GM19395 (cell line): Measurements from ENCODE around the gene FBRS.
A peak's percentile ranks its signal among the peaks of the same experiment; 100 is the strongest.
"Not testable (repeated sequence)": the region's sequence is repeated elsewhere in the genome, so short reads cannot be mapped to it uniquely, and the experiment has no call there.

Experiments
- ATAC-seq: cut with Tn5 transposase; IDR thresholded peaks from one replicate; pipeline ENCODE4 v1.9.1; 2021; ENCODE audit warnings: mild to moderate bottlenecking, moderate library complexity; ENCODE audit not compliant: unreplicated experiment

The FBRS gene

DNA sequence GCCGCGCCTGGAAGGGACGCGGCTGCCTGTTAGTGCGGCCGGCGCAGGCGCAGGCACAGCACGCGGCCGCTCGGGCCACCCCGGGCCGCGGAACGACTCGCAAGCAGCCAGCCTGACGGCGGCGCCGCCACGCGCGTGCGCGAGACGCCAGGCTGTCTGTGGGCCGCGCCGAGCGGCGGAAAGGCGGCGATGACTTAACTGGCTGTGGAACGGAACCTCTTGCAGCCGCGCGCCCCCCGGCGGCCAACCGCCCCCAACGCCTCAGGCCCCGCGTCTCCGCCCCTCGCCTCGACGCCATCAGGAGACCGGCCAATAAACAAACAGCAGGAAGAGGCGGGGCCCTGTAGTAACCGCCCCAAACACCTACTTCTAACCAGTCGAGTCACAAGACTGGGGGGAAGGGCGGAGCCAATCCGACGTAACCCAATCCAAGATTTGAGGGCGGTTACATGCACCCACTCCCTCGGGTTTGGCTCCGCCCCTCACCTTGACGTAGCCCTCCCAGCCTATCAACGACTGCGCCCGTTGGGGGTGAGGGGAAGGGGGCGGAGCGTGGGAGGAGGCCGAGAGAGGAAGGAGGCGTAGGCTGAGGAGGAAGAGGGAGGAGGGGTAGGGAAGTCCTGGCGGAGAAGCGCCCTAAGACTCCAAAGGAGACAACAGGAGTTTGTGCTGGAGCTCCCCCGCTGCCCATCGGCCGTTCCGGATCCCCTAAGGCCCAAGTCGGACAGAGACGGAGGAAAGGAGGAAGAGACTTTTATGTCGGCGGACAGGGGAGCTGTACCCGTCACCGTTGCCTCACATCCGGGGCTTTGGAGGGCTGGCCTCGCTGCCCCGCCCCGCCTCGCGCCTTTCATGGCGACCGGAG, at the start of gene FBRS:
TSS of gene FBRS (plus strand) at position 566 of the 865 bp plus-strand sequence. CDS start 1,088 bp downstream, outside the sequence.
- peak; percentile 69 for ATAC-seq

DNA sequence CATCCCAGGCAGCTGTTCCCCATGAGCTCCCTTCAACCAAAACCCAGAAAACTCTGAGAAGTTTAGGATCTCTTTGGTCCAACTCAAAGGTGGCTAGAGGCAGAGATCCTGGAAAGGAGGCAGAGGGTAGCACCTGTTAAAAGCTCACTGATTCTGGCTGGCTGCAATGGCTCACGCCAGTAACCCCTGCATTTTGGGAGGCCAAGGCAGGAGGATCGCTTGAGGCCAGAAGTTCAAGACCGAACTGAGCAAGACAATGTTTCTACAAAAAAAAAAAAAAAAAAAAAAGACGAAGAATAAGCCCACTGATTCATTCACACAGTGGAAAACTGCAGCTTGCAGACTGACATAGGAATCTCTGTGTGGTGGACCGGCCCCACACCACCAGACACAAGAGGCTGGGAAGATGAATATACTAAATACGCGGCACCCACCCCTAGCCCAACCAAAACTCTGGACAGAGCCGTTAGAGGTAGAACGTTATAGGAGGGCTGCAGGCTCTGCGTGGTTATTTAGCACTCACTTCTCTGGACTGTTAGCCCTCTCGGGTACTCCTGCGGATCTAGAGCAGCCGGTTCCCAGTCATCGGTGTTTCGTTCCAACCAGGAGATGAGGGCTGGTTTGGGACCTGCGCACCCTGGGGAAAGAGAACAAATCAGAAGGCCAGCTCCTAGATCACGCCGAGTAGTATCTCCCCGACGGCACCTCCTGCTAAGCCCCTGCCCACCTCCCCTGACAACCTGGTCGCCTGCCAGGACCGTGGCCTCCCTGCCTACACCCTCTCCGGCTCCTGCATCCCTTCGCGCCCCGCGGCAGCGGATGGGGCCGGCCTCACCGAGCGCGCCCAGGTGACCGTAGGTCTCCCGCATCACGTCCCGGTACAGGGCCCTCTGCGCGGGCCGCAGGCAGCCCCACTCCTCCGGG, 49.0 kb upstream of the FBRS start:
- ATAC-seq = peak; percentile 34

DNA sequence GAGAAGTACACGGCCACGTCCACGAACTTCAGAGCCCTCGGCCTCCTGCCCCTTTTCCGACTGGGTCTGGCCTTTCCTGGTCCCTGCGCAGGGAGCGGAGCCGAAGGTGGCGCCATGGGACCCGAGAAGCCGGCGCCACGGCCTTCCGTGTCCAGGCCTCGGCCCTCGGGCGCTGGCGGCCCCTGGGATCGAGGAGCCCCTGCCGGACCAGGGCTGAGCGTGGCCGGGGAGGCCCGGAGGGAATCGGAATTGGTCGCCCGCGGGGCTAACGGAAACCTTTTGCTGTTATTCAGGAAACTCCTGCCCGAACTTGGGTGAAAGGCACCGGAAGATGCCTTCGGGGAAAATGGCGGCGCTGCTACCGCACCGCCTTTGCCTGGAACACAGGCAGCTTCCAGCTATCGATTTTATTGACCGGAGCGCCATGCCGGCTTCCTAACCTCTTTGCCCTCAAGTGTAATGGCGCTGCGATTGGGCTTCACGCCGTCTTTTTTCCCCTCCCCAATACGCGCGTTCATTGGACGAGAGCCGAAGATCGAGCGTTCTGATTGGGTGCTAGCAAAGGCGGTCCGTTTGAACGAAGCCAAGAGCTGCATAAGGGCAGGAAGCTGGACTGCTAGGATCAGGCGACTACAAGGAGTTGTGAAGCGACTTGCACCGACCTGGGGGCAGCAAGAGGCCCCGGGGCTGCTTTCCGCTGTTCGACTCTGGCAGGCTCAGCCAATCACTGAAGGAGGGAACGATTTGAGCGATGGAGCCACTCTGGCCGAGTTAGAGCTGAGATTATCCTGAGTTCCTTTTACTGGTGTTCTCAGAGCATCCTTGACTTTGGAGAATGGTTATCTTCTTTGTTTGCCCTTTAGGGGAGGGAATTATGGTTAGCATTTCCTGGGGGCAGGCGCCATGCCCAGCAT, 48.0 kb upstream of the FBRS start, which contains the start of gene ZNF689:
TSS of gene ZNF689 (minus strand) at position 464 of the 914 bp plus-strand sequence. CDS start at position 116, 348 bp downstream.
- peak; percentile 90 for ATAC-seq

DNA sequence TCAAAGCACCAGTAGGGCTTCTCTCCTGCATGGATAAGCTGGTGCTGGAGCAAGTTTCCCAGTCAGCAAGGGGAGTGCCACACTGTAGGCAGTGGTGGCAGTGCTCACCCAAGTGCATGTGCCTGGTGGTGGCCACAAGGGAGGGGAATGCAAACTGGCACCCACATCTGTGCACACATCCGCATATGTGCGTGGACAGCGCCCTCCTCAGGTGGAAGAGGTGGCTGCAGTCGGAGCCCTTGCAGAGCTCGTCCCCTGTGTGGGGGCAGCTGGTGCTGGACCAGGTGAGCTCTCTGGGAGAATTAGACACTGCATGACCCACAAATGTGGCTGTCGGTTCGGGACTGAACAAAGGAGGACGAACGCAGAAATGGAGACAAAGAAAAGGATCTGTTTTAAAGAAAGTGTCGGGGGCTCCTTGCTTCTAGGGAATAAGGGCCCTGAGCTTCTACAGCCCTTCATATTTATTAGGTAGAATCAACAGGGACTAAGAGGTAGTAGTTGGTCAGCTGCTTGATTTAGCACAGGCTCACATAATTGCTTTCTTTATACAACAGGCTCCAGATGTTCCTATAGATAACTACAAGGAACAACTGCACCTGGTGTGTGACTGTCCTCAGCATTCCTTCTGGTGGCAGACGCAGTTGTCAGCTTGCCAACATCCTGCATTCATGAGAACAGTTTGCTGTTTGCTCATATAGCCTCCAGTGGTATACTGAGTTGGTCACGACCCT, 42.7 kb upstream of the FBRS start:
- no peak for ATAC-seq

DNA sequence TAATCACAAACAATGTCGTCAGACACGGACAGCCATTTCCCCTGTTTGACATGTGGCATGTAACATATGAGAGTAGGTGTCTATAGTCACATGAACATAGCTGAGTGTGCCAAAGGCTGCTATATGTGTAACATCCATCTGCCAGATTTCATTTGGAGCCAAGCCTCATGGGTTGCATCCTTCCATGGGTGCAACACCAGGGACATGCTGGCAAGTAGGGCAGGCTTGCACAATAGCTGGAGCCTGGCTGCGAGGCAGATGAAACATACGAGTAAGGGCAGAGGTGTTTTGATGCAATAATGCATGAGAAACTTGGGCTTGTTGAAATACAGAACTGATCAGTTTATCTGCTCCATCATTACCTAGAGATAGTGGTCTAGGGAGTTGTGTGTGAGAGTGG, 39.0 kb upstream of the FBRS start:
- no peak for ATAC-seq

DNA sequence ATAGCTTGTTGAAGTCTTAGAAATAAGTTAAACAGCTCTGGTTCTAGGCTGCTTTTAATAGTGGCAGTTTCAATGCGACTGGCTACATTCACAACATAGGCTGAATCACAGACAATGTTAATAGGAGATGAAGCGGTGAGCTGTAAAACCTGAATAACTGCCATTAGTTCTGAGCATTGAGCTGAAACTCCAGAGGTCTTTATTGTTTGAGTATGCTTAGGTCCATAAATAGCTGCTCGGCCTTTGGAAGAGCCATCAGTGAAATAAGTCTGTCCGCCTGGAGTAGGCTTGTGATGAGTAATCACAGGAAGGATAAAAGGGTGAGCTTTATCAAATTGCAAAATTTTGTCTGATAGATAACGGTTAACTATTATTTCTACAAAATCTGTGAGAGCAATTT, 38.6 kb upstream of the FBRS start:
- no peak for ATAC-seq

DNA sequence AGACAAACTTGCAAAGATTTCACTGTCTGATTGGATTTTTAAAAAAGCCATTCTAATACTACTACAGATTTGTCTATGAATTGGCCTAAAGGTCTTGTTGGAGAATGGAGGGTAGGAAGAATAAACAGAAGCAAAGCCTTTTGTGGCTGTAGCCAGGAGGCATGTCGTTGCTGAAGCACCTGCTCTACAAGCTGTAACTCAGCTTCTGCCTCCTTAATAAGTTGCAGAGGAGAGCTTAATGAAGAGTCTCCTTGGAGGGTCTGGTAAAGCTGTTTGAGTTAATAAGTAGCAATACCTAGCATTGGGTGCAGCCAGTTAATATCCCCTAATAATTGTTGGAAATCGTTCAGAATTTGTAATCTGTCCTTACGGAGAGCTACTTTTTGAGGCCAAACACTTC, 38.1 kb upstream of the FBRS start:
- no peak for ATAC-seq

DNA sequence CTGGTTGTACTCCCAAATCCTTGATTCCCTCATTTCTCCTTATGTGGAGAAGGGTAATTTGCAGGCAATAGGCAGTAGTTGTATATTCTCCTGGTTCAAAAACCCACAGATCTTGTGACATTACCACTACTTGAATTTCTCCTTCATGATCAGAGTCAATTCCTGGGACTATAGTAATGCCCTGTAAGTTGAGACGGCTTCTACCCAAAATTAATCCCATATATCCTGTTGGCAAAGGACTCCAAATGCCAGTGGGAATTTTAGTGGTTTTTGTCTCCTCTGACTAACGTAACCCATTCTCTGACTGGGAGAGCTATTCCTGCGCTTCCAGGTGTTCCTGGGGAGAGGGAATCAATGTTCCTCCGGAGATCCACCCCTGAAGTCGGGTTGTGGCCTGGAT, 36.5 kb upstream of the FBRS start:
- no peak for ATAC-seq

DNA sequence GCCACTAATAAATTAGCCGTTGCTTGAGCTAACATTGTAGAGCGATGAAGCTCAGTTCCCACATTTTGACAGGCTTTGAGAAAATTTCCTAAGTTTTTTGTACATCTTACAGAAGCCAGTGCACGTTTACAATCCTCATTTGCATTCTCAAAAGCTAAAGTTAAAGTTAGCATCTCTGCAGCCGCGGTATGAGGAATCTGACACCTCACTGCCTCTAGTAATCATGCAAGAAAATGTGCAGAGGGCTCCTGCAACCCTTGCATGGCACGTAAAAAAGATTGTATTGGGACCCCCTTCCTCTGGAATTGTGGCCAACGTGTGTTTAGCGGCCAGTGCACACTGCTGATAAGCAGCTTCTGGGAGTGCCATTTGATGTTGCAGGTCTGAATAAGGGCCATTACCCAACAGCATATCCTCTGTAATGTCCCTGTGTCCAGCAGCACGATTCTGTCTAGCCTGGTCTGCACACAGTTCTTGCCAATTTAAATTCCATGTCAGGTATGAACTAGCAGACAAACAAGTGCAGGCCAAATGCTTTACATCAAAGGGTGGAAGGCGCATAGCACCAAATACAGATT, 35.7 kb upstream of the FBRS start:
- no peak for ATAC-seq

DNA sequence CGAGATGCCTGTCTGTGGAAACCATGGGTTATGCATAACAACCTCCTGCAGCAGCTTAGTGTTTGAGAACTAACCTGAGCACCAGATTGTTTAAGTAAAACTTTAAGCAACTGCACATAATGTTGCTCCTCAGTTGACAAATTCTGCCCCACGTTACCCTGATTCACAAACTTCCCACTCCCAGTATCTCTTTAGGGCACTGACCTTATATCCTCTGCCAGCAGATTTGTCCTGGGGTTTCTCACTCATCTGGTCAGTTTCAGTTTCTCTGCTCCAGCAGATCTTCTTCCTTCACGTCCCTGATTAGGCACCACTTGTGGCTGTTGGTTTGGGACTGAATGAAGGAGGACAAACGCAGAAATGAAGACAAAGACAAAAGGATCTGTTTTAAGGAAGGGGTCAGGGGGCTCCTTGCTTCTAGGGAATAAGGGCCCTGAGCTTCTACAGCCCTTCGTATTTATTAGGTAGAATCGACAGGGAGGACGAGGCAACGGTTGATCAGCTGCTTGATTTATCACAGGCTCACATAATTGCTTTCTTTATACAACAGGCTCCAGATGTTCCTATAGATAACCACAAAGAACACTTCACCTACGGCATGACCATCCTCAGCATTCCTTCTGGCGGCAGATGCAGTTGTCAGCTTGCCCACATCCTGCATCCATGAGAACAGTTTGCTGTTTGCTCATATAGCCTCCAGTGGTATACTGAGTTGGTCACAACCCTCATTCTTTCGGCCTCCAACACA, 34.5 kb upstream of the FBRS start:
- no peak for ATAC-seq

DNA sequence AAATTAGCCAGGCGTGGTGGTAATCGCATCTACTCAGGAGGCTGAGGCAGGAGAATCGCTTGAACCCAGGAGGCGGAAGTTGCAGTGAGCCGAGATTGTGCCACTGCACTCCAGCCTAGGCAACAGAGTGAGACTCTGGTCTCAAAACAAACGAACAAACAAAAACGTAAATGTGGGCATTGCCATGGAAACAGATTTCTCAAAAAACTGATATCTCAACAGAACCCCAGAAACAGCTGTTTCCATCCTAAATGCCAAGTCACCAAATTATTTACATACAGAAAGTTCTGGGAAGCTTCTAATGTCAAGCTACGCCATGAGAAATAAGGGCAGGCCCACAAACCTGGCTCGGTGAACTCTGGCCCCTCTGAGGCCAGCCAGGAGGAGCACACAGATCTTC, 32.0 kb upstream of the FBRS start:
- ATAC-seq = no peak

DNA sequence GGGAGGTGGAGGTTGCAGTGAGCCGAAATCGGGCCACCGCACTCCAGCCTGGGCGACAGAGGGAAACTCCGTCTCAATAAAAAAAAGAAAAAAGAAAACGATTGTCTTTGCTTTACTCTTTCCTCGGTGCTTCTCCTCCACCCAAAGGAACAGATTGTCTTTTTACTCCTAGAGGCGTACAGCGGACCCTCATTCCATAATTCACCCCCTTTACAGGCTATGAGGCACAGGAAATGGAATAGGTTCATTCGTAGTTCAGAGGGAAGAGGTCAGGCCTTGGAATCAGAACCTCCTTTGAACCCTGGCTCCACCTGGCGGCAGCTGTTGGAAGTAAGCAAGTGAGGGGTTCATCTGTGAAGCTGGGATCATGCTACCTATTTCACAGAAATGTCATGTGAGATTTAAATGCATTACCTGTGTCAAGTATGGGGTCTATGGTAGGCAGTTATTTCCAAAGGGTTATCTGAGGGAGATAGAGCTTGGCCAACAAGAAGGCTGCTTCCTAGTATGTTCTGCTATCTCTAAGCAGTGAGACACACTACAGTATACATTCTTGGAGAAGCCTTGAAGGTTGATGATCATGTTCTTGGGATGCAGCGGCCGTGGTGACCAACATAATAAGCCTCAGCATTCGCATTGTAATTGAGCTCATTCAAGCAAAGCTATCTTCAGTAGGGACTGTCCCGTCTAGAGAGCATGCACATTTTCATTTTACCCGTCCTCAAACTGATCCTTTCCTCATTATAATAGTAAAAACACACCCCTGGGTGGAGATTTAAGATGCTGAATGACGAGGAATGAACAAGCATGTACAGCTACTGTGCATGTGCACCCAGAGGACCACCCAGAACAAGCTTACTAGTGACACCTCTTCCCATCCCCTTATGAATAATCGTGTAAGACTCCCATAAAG, 29.3 kb upstream of the FBRS start:
- no peak for ATAC-seq

DNA sequence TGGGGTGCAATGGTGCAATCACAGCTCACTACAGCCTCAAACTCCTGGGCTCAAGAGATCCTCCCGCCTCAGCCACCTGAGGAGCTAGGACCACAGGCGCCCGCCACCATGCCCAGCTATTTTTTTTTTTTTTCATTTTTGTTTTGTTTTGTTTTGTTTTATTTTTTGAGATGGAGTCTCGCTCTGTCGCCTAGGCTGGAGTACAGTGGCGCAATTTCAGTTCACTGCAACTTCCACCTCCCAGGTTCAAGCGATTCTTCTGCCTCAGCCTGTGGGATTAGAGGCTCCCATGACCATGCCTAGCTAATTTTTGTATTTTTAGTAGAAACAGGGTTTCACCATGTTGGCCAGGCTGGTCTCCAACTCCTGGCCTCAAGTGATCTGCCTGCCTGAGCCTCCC, 25.8 kb upstream of the FBRS start:
- not testable (repeated sequence) for ATAC-seq

DNA sequence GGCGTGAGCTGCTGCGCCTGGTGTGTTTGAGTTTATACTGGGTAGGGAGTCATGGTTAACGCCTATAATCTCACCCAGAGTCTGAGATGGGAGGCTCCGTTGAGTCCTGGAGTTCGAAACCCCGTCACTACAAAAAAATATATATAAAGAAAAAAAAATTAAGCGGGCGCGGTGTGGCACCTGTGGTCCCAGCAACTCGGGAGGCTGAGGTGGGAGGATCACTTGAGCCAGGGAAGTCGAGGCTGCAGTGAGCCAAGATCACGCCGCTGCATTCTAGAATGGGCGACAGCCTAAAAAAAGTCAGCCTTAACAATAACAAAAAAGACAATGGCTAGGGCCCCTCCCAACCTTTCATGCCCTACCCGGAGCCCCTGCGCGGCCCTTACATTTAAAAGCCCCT, 24.7 kb upstream of the FBRS start:
- no peak for ATAC-seq

DNA sequence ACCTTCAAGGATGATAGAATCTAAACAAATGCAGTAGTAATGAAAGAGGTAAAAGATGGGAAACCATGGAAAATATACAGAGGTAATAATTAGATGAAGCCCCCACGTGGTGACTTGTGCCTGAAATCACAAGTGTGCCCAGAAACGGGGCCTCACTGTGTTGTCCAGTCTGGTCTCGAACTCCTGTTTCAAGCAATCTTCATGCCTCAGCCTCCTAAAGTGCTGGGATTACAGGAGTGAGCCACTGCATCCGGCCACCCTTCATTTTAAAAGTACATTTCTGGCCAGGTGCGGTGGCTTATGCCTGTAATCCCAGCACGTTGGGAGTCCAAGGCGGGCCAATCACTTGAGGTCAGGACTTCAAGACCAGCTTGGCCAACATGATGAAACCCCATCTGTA, 21.6 kb upstream of the FBRS start:
- ATAC-seq = no peak

DNA sequence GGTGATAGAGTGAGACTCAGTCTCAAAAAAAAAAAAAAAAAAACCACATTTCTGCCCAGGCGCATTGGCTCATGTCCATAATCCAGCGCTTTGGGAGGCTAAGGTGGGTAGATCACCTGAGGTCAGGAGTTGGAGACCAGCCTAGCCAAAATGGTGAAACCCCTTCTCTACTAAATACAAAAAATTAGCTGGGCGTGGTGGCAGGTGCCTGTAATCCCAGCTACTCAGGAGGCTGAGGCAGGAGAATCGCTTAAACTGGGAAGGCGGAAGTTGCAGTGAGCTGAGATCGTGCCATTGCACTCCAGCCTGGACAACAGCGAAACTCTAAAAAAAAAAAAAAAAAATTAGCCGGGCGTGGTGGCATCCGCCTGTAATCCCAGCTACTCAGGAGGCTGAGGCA, 21.1 kb upstream of the FBRS start:
- ATAC-seq = not testable (repeated sequence)

DNA sequence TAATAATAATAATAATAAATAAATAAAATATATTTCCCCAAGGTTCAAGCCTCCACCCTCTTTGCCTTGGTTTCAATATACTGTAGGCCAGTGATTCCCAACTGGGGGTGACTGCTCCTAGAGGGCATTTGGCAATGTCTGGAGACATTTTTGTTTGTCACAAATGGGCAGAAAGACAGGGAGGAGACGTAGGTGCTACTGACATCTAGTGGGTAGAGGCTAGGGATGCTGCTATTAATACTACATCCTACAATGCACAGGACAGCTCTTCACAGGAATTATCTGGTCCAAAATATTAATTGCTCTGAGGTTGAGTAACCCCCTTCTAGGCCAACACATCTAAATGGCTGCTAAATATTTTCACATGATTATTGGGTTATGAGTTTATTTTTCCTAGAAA, 20.3 kb upstream of the FBRS start:
- no peak for ATAC-seq
